HG02840 (cell line): Measurements from ENCODE around the gene GPRASP3.

Experiments
- ATAC-seq: cut with Tn5 transposase; IDR thresholded peaks from one replicate; pipeline ENCODE4 v1.9.1; 2021; ENCODE audit warnings: mild to moderate bottlenecking, moderate library complexity, moderate number of reproducible peaks; ENCODE audit not compliant: unreplicated experiment, low FRiP score

The GPRASP3 gene

GRCh38 chrX:102745857-102746584 lies 25.5 kb downstream of the GPRASP3 start:
- no peak for ATAC-seq

- no peak for ATAC-seq
Observed at GRCh38 chrX:102765217-102765616, 44.7 kb downstream of the GPRASP3 start.

- no peak for ATAC-seq
Observed at GRCh38 chrX:102765809-102766208, 45.3 kb downstream of the GPRASP3 start.

- no peak for ATAC-seq
Observed at GRCh38 chrX:102767287-102767686, 46.7 kb downstream of the GPRASP3 start.

- ATAC-seq = peak; percentile 96
Observed at GRCh38 chrX:102768987-102769761, 48.6 kb downstream of the GPRASP3 start.
